Coronary artery (tissue), 2 donors: ENCODE measurements around the gene CDKL5.

Experiments
- DNase-seq: peaks from one replicate; pipeline ENCODE4 v3.0.0-alpha.2; 2017; ENCODE audit warnings: low spot score
- H3K27ac ChIP-seq, 2 donors: fragments of 200-600 bp; sonication (generic); one replicate each; pipeline ENCODE4 v1.5.1; 2016 to 2019
- H3K4me3 ChIP-seq: fragments of 200-600 bp; sonication (generic); 2 replicates; pipeline ENCODE4 v1.5.1; 2016; ENCODE audit warnings: mild to moderate bottlenecking, moderate library complexity
- CTCF ChIP-seq: fragments of 200-600 bp; sonication (generic); IDR thresholded peaks from one replicate; pipeline ENCODE4 v1.5.1; 2019; ENCODE audit warnings: antibody characterized with exemption

The CDKL5 gene

GRCh38 chrX:18613930-18614639, 188.7 kb downstream of the CDKL5 start:
- TF ChIP-seq CTCF, result no peak
- DNase-seq, result no peak
- no peak overlapping the region for H3K27ac ChIP-seq
- no peak overlapping the region for H3K4me3 ChIP-seq

DNA sequence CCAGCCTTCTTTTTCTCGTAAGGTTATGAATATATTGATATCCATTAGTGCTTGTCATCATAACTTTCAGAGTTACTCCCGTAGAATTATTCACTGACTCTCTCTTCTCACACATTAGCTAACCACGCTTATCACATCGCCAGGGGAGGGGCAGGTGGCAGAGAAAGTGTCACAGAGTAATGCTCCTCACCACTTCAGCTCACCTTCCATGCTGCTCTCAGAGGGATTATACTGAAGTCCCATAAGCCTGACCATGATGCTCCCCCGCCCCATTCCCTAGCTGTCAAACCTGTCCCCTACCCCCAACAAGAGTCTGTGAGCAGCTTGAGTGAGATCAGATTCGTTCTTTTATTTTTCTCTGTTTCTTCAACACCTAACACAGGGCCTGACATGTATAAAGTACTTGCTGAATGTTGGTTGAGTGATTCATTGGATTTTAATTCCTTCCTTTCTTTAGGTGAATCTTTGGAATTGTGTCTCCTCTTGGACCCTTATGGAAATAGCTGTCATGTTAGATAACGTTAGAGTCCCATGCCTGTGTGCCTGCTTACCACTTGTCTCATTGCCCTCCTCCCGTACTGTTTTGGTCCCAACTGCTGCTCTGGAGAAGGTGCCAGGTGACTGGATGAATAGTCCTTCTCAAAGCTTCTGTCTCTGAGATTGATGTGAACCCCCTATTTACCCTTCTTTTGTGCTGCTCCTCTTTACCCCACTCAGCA, 191.4 kb downstream of the CDKL5 start:
- Histone ChIP-seq H3K4me3 (no peak overlapping the region), H3K27ac (no peak overlapping the region)
- TF ChIP-seq CTCF, result no peak
- no peak for DNase-seq

DNA sequence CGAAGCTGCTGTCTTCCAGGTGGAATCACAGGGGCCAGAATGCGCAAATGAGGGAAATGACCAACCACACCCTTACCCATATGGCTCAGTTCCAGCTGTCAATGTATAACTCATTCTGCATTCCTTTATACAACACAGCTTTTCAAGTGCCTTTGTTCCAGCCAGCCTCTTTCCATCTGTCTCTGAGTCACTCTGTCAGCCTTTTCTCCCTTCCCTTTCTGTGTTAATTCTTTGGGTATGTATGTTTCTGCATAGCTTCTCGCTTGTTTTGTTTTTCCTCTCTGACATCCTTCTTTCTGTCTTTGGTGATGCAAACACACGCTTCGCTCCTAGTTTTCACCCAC, 192.0 kb downstream of the CDKL5 start:
- no peak for DNase-seq
- Histone ChIP-seq H3K27ac (no peak overlapping the region), H3K4me3 (no peak overlapping the region)
- no peak for TF ChIP-seq CTCF

DNA sequence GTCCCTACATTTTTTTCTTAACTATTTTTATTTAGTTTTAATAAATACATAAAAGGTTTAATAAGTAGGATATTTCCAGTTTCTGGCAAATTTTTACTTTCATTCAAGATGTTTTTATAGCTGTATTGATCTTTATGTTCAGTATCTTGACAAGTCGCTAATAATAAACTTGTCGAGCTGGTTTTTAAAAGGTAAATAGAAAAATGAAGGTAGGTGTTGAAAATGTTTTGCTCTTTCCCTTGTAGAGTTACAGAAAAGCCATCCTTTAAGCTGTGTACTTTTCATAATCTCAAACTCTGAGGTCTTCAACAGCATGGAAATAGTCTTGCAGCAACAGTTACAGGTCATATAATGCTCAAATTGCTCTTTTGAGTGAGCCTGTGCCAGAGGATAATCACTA, 193.9 kb downstream of the CDKL5 start:
- no peak for TF ChIP-seq CTCF
- Histone ChIP-seq H3K27ac (no peak overlapping the region), H3K4me3 (no peak overlapping the region)
- DNase-seq, result no peak

- no peak overlapping the region for H3K4me3 ChIP-seq
- H3K27ac ChIP-seq, result no peak overlapping the region
- no peak for DNase-seq
- TF ChIP-seq CTCF, result no peak
Observed at GRCh38 chrX:18620349-18620748, 194.9 kb downstream of the CDKL5 start.

- H3K27ac ChIP-seq, result no peak overlapping the region
- no peak for DNase-seq
- no peak for TF ChIP-seq CTCF
Observed at GRCh38 chrX:18624599-18624998, 199.2 kb downstream of the CDKL5 start.

GRCh38 chrX:18630934-18631333, 205.5 kb downstream of the CDKL5 start:
- no peak for DNase-seq
- no peak overlapping the region for H3K27ac ChIP-seq
- no peak overlapping the region for H3K4me3 ChIP-seq
- TF ChIP-seq CTCF, result no peak

More at GRCh38 chrX:18624599-18624998, 199.2 kb downstream of the CDKL5 start:
- no peak overlapping the region for H3K4me3 ChIP-seq
